K562 (cell line): ENCODE results near the gene MOB3C. TPM values are rescaled to one million over a fixed set of nuclear protein-coding genes. Genes with fewer than 3 reads are reported as not detected.

Experiments used
- BRF1 ChIP-seq: IDR thresholded peaks from 3 replicates; pipeline ENCODE4 v1.6.1; 2011; ENCODE audit warnings: borderline replicate concordance, mild to moderate bottlenecking; ENCODE audit not compliant: insufficient read length; ENCODE audit errors: extremely low read depth
- CBX5 ChIP-seq: IDR thresholded peaks from 2 replicates; pipeline ENCODE4 v1.6.1; 2014; ENCODE audit warnings: low read depth, borderline replicate concordance
- EP300 ChIP-seq: IDR thresholded peaks from 2 replicates; pipeline ENCODE4 v1.6.1; 2012; ENCODE audit warnings: low read length, improper control_type of control experiment
- FOS ChIP-seq: IDR thresholded peaks from 3 replicates; pipeline ENCODE4 v1.6.1; 2011; ENCODE audit not compliant: insufficient read length; ENCODE audit errors: extremely low read depth
- GTF2F1 ChIP-seq: IDR thresholded peaks from 2 replicates; pipeline ENCODE4 v1.6.1; 2011; ENCODE audit warnings: low read depth, low read length, improper control_type of control experiment
- HMG20A ChIP-seq: fragments of 450-650 bp; formaldehyde crosslinking; conservative IDR thresholded peaks from 2 replicates; pipeline ENCODE4 v1.4.0; 2020; ENCODE audit warnings: mild to moderate bottlenecking, mixed read lengths
- HOXB6 ChIP-seq: fragments of 250-450 bp; sonication (Bioruptor Pico); IDR thresholded peaks from 2 replicates; pipeline ENCODE4 v1.5.1; 2022; ENCODE audit warnings: mild to moderate bottlenecking, borderline replicate concordance
- IFI16 ChIP-seq: fragments of 250-450 bp; sonication (Bioruptor Pico); IDR thresholded peaks from 2 replicates; pipeline ENCODE4 v2.1.2; 2022; ENCODE audit warnings: mild to moderate bottlenecking, inconsistent platforms
- KLF6 ChIP-seq: fragments of 250-450 bp; sonication (Bioruptor Pico); IDR thresholded peaks from 2 replicates; pipeline ENCODE4 v1.4.0; 2020; ENCODE audit warnings: mild to moderate bottlenecking, moderate library complexity, borderline replicate concordance
- MEF2D ChIP-seq: conservative IDR thresholded peaks from 2 replicates; pipeline ENCODE4 v1.6.1; 2016; ENCODE audit warnings: low read depth, missing genetic modification characterization, missing compliant biosample characterization
- MXI1 ChIP-seq: IDR thresholded peaks from 2 replicates; pipeline ENCODE4 v1.6.1; 2011; ENCODE audit warnings: low read depth, mild to moderate bottlenecking, improper control_type of control experiment, low read length
- NR1H2 ChIP-seq: sonication (generic); formaldehyde crosslinking; IDR thresholded peaks from 2 replicates; pipeline ENCODE4 v1.4.0; 2020; ENCODE audit warnings: mild to moderate bottlenecking, missing genetic modification reagents
- PCBP2 ChIP-seq: fragments of 200-400 bp; formaldehyde crosslinking; IDR thresholded peaks from 2 replicates; pipeline ENCODE4 v1.6.1; 2018; ENCODE audit warnings: low read length, low read depth, mild to moderate bottlenecking, moderate library complexity; ENCODE audit not compliant: poor library complexity, severe bottlenecking
- PML ChIP-seq: IDR thresholded peaks from 2 replicates; pipeline ENCODE4 v1.6.1; 2012; ENCODE audit warnings: low read length, inconsistent platforms
- PRDM10 ChIP-seq: fragments of 450-650 bp; IDR thresholded peaks from 2 replicates; pipeline ENCODE4 v1.6.1; 2018; ENCODE audit not compliant: partially characterized antibody
- PTRF ChIP-seq: fragments of 450-650 bp; IDR thresholded peaks from 2 replicates; pipeline ENCODE4 v1.6.1; 2016; ENCODE audit warnings: mild to moderate bottlenecking, missing genetic modification characterization, missing compliant biosample characterization
- RB1 ChIP-seq: fragments of 450-650 bp; IDR thresholded peaks from 2 replicates; pipeline ENCODE4 v1.6.1; 2017; ENCODE audit warnings: low read depth, mild to moderate bottlenecking
- SETDB1 ChIP-seq: IDR thresholded peaks from one replicate; pipeline ENCODE4 v1.6.1; 2012; ENCODE audit warnings: low read length, control low read depth, inconsistent platforms
- TAL1 ChIP-seq: fragments of 450-650 bp; IDR thresholded peaks from 2 replicates; pipeline ENCODE4 v1.6.1; 2016; ENCODE audit warnings: mild to moderate bottlenecking
- ZEB2 ChIP-seq: fragments of 450-650 bp; IDR thresholded peaks from 2 replicates; pipeline ENCODE4 v1.6.1; 2016
- ZFPM2 ChIP-seq: fragments of 250-450 bp; sonication (Bioruptor Pico); IDR thresholded peaks from 2 replicates; pipeline ENCODE4 v1.5.1; 2022; ENCODE audit warnings: mild to moderate bottlenecking
- ZNF121 ChIP-seq: sonication (generic); formaldehyde crosslinking; conservative IDR thresholded peaks from 2 replicates; pipeline ENCODE4 v1.8.0; 2022; ENCODE audit warnings: missing genetic modification reagents
- ZNF282 ChIP-seq: sonication (generic); formaldehyde crosslinking; IDR thresholded peaks from 2 replicates; pipeline ENCODE4 v1.8.1; 2023; ENCODE audit warnings: missing genetic modification reagents
- ZNF830 ChIP-seq: fragments of 250-450 bp; sonication (Bioruptor Pico); IDR thresholded peaks from 2 replicates; pipeline ENCODE4 v1.5.0; 2021; ENCODE audit warnings: mild to moderate bottlenecking
- polyA plus RNA-seq, 8 experiments: library from polyadenylated mRNA; depleted of rRNA in 4 of 8; stranded (reverse) in 5 of 8; unstranded in 3 of 8; fragments of >200 nt; fragmentation: Nextera tagmentation in 2 of 8; fragmentation: Illumina TruSeq in 1 of 8; extraction: Ambion mirVana in 2 of 8; extraction: Trizol in 1 of 8; gene quantifications; 2 replicates each; pipeline versions ENCODE4 v1.2.1 to v1.2.3, GENCODE V29; 2011 to 2014; ENCODE audit warnings: inconsistent platforms in 1 of 8, missing spikeins in 1 of 8
- total RNA-seq, 7 experiments: library from RNA; depleted of rRNA in 6 of 7; stranded (reverse); fragments of >200 nt in 6 of 7; fragmentation: Illumina TruSeq in 2 of 7; extraction: Trizol in 2 of 7; gene quantifications; 2 replicates each; pipeline versions ENCODE4 v1.2.1 to v1.2.3, GENCODE V29; 2011 to 2021; ENCODE audit warnings: low replicate concordance in 1 of 7
- TF ChIP-seq, protein P1 (sequence below): fragments of 450-650 bp; formaldehyde crosslinking; IDR thresholded peaks from 2 replicates; pipeline ENCODE4 v1.4.0; 2020; ENCODE audit warnings: mild to moderate bottlenecking, mixed read lengths
- TF ChIP-seq, protein P2 (sequence below): sonication (generic); formaldehyde crosslinking; IDR thresholded peaks from 2 replicates; pipeline ENCODE4 v1.8.1; 2023; ENCODE audit warnings: mild to moderate bottlenecking, missing genetic modification reagents

MOB3C gene
- total and polyA plus RNA-seq, 9 of the 15 experiments (the other 6 are each of a cell fraction or from before 2014, with no cell fraction given) = 1.0 to 7.5 (median 3.7) TPM

- TF ChIP-seq EP300 (no peak), KLF6 (peak; percentile 64; the same call in 1 of the 2 replicates), NR1H2 (CRISPR knock-in tag) (no peak), MXI1 (no peak), PTRF (tag) (no peak), ZNF121 (no peak), ZNF830 (no peak), FOS (no peak), HMG20A (no peak), BRF1 (no peak), CBX5 (no peak), ZNF282 (no peak), ZEB2 (no peak; the same call in 1 of the 2 replicates), SETDB1 (no peak), HOXB6 (CRISPR knock-in tag) (no peak), TAL1 (no peak), ZFPM2 (CRISPR knock-in tag) (0 out of 2 replicates have a peak, but pooled peaks have one; percentile 22), PML (peak; percentile 77; the same call in 1 of the 2 replicates), PRDM10 (peak; percentile 89), MEF2D (no peak), RB1 (peak; percentile 95), PCBP2 (no peak), GTF2F1 (no peak), IFI16 (CRISPR knock-in tag) (no peak)
- TF ChIP-seq, protein P1, sequence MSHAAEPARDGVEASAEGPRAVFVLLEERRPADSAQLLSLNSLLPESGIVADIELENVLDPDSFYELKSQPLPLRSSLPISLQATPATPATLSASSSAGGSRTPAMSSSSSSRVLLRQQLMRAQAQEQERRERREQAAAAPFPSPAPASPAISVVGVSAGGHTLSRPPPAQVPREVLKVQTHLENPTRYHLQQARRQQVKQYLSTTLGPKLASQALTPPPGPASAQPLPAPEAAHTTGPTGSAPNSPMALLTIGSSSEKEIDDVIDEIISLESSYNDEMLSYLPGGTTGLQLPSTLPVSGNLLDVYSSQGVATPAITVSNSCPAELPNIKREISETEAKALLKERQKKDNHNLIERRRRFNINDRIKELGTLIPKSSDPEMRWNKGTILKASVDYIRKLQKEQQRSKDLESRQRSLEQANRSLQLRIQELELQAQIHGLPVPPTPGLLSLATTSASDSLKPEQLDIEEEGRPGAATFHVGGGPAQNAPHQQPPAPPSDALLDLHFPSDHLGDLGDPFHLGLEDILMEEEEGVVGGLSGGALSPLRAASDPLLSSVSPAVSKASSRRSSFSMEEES = no peak
- TF ChIP-seq, protein P2, sequence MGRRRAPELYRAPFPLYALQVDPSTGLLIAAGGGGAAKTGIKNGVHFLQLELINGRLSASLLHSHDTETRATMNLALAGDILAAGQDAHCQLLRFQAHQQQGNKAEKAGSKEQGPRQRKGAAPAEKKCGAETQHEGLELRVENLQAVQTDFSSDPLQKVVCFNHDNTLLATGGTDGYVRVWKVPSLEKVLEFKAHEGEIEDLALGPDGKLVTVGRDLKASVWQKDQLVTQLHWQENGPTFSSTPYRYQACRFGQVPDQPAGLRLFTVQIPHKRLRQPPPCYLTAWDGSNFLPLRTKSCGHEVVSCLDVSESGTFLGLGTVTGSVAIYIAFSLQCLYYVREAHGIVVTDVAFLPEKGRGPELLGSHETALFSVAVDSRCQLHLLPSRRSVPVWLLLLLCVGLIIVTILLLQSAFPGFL (CRISPR knock-in tag) = no peak
These were observed 12.6 kb downstream of the MOB3C start, which contains the start of gene MKNK1 (continued) for GRCh38 chr1:46603858-46604549.
